HG03060 (cell line): ENCODE data around the gene N4BP2L2.

ENCODE experiments used
- ATAC-seq: cut with Tn5 transposase; IDR thresholded peaks from one replicate; pipeline ENCODE4 v1.9.1; 2021; ENCODE audit warnings: low read depth, moderate number of reproducible peaks; ENCODE audit not compliant: unreplicated experiment

The N4BP2L2 gene

GRCh38 chr13:32384702-32385101 lies 153.9 kb downstream of the N4BP2L2 start:
- ATAC-seq: no peak

- ATAC-seq: no peak
Observed at GRCh38 chr13:32383836-32384618, 154.6 kb downstream of the N4BP2L2 start.
